Head of caudate nucleus (tissue), 42 donors: ENCODE data around the gene S100A10.

Experiments used
- DNase-seq, 42 donors: peaks; one replicate each; pipeline versions ENCODE4 v3.0.0 to v3.0.0-alpha.2; 2020 to 2021; ENCODE audit warnings: mixed read lengths in 7 of 42
- intact Hi-C: fragments of 100-400 bp; cut with DNase I; formaldehyde crosslinking; loops from one replicate; pipeline ENCODE4 v1.15.0; 2022

S100A10 gene

GRCh38 chr1:151975311-151976014, 18.2 kb downstream of the S100A10 start:
- DNase-seq = no peak
- intact Hi-C loops = no loop called here

- DNase-seq = peak in 5 of 42 donors; percentile 23 to 75 (median 30)
- intact Hi-C loops = no loop called here
Measured at GRCh38 chr1:151972542-151973248, 21.0 kb downstream of the S100A10 start.

GRCh38 chr1:151970626-151971025, 23.0 kb downstream of the S100A10 start:
- DNase-seq = no peak

DNA sequence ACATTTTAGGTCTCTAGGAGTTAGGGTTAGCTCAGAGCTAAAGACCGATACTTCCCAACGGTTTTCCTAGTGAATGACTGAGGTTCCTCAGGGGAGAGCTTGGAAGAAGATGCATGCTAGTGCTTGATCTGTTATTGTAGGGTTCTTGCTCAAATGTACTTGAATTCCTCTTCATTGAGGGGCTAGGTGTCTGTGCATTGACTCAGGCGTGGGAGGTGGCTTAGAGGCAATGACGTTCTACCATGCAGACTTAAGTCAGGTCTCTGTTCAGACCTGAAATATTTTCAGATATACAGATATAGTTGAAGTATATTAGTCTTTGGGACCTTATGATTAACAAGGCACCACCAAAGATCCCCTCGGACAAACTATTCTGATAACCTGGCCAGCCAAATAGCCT, 23.5 kb downstream of the S100A10 start:
- intact Hi-C loops = no loop called here
- no peak for DNase-seq

More at GRCh38 chr1:151970626-151971025, 23.0 kb downstream of the S100A10 start:
- intact Hi-C loops = no loop called here

- intact Hi-C loops = no loop called here
Measured at GRCh38 chr1:151968791-151969399, 24.8 kb downstream of the S100A10 start.

GRCh38 chr1:151968058-151968457, 25.6 kb downstream of the S100A10 start:
- intact Hi-C loops = no loop called here

More at GRCh38 chr1:151968791-151969399, 24.8 kb downstream of the S100A10 start:
- no peak for DNase-seq

GRCh38 chr1:151967091-151967490, 26.6 kb downstream of the S100A10 start:
- intact Hi-C loops = no loop called here
- no peak for DNase-seq

More at GRCh38 chr1:151968058-151968457, 25.6 kb downstream of the S100A10 start:
- DNase-seq = peak in 1 of 42 donors; percentile 16

DNA sequence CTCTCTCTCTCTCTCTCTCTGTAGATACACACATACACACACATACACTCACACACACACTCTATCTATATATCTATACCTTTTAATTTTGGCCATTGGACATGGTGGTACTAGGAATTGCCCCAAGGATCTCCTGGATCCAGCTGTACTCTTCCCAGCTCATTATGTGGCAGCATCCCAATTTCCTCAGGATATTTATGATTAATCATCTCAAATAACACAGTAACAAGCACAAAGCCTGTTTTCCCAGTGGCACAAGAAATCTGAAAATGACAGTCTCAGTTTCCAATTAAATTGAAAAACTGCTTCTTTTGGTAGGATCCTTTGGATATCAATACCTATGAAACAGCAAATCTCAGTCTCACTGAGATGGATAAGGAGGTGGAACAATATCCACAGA, 27.6 kb downstream of the S100A10 start:
- DNase-seq = no peak
- intact Hi-C loops = no loop called here

- intact Hi-C loops = no loop called here
- no peak for DNase-seq
Measured at GRCh38 chr1:151964510-151964909, 29.1 kb downstream of the S100A10 start.

DNA sequence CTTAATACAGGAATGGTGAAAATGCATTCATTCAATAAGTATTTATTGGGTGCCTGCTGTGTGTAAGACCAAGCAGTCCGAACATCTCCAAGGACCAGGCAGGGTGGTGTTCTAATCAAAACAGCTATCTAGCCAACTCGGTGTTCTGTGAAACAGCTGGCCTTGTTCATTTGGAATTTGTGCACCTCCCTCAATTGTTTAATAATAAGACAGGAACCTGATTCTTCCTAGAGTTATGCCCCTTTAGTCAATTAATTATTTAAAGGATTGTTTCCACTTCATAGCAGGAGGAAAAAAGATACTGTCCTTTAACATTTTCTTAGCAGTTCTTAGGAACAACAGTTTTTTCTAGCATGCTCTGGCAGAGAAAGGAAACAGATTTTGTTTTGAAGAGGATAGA, 30.4 kb downstream of the S100A10 start:
- intact Hi-C loops = no loop called here
- no peak for DNase-seq

- intact Hi-C loops = no loop called here
- no peak for DNase-seq
Measured at GRCh38 chr1:151961833-151962232, 31.8 kb downstream of the S100A10 start.

DNA sequence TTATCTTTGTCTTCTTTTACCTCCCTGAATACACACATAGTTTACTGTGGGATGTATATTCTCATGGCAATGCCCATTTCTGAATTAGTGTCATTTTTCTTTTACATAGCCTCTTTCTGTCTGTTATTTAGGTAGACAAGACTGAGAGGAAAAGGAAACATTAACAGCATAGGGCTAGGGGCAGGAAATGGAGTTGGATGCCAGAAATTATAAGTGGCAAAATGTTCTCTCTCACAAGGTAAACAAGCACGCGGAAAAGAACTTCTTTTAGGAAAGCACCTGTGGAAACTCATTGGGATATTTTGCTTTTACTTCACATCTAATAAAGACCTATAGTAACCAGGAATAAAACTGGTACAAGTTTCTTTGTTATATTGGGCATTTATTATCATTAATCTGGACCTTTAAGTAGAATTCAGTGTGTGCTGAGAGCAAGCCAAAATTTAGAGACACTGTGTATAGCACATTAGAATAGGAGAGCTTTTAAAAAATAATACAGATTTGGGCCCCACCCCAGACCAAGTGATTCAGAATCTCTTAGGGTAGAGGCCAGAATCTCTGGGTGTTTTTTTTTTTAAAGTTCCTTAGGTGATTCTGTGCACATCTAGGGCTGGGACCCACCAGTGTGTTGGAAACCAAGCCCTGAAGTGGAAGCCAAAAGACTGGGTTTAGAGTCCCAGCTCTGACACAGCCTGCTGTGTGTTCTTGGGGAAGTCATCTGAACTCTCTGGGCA, 32.7 kb downstream of the S100A10 start:
- no peak for DNase-seq
- intact Hi-C loops = no loop called here

- intact Hi-C loops = no loop called here
- DNase-seq = no peak
Measured at GRCh38 chr1:151958959-151959358, 34.7 kb downstream of the S100A10 start.

- DNase-seq = no peak
- intact Hi-C loops = no loop called here
Measured at GRCh38 chr1:151956957-151957497, 36.6 kb downstream of the S100A10 start.

- no peak for DNase-seq
- intact Hi-C loops = no loop called here
Measured at GRCh38 chr1:151953409-151954094, 40.1 kb downstream of the S100A10 start.

DNA sequence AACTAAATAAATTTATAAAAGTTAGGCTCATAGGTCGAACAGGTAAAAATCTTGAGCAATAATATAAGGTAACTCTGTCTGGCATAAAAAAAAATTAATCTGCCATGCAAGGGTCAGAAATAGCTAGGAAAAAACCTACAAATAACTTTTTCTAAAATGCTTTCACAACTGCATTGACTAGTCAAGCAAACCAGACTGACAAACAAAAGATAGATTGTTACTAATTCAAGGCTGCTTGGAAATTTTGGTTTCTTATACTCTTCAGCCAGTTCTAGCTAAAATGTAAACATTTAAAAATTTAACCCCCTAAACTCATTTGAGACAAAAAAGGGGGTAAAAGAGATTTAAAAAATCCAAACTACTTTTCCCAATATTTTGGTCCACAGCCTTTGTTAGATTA, 40.8 kb downstream of the S100A10 start:
- no peak for DNase-seq
- intact Hi-C loops = no loop called here

DNA sequence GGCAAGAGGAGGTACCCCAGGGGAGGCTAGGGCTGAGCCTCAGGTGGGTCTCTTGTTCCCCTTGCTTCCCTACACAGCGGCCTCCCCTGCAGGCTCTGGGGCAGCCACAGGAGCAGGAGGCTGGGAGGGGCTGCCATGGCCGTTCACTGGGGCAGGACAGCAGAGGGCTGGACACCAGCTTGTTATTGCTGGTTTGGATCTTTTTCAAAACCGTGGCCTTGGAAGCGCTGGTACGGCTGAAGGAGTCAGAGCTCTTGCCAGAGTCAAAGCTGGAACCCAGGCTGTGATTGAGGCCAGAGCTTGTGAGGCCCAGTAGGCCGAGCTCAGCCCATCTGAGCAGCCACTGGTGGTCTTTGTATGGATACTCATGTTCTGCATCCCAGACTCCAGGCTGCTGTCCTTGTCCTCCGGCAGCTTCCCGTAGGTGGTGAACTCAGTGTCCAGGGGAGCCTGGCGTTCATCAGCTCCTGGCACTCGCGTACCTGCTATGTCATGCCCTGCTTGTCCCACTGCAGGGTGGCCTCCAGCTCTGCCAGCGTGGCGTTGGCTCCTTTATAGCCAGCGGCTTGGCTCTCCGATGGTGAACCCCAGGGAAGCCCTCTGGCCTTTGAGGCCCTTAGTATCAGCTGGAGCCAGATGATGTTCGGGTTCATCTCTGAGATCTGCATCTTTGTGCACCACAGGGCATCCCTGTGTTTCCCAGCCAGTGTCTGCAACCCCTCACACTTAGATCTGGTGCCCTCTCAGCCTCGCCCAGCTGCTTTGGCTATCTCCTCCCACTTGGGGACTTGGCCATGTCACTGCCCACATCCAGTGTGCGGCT, 44.1 kb downstream of the S100A10 start:
- DNase-seq = no peak
- intact Hi-C loops = no loop called here

DNA sequence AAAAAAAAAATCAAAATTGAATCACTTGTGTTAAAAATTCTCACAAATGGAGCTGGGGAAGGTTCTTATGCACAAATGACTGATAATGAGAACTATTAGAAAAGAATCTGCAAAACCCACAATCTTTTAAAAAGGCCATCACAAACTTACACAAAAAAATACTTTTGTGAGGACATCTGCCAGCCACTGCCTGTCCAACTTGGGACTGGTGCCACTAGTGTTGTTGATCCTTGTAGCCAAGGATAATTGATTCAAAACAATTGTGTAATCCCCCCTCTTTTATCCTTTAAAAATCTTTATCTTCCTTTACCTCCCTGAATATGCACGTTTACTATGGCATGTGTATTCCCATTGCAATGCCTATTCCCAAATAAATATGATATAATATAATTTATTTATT, 45.2 kb downstream of the S100A10 start:
- intact Hi-C loops = no loop called here
- no peak for DNase-seq
